ENCODE measurements around the gene FNDC3A.

DNA sequence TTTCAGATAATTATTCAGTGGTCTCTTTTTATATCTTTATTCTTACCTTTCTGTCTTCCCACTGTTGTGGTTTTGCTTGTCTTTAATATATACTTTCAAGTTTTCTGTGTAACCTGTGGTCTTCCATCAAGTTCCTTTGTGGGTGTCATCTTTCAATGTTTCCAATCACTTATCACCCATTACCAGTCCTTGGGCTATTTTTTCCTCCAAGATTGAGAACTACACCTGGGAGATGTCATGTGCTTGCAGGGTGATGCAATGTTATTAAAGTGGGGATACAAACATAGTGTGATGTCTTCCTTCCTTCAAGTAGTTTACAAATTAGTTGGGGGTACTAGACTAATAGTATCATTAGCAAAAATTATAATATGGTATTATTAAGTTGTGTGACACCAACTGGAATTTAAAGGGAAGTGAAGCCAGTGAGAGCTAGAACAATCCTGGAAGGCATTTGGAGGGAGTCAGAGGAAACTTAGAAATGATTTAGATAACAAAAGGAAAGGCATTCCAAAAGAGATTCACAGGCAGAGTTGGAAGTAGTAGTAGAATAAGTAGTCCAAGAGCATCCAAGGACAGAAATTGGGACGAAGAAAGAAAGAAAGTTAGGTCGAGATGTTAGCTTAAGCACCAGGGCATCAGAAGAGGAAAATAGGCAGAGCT is 3.4 kb downstream of the FNDC3A start:
- TF ChIP-seq, protein P1, sequence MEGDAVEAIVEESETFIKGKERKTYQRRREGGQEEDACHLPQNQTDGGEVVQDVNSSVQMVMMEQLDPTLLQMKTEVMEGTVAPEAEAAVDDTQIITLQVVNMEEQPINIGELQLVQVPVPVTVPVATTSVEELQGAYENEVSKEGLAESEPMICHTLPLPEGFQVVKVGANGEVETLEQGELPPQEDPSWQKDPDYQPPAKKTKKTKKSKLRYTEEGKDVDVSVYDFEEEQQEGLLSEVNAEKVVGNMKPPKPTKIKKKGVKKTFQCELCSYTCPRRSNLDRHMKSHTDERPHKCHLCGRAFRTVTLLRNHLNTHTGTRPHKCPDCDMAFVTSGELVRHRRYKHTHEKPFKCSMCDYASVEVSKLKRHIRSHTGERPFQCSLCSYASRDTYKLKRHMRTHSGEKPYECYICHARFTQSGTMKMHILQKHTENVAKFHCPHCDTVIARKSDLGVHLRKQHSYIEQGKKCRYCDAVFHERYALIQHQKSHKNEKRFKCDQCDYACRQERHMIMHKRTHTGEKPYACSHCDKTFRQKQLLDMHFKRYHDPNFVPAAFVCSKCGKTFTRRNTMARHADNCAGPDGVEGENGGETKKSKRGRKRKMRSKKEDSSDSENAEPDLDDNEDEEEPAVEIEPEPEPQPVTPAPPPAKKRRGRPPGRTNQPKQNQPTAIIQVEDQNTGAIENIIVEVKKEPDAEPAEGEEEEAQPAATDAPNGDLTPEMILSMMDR (IDR thresholded peaks at IDR 0.05) = no peak
- no peak for TF ChIP-seq NRF1 (IDR thresholded peaks at IDR 0.05; ENCODE audit: low read depth, low read length)
- no peak for TF ChIP-seq YY1 (IDR thresholded peaks at IDR 0.05; ENCODE audit: low read depth)
- TF ChIP-seq, protein P2, sequence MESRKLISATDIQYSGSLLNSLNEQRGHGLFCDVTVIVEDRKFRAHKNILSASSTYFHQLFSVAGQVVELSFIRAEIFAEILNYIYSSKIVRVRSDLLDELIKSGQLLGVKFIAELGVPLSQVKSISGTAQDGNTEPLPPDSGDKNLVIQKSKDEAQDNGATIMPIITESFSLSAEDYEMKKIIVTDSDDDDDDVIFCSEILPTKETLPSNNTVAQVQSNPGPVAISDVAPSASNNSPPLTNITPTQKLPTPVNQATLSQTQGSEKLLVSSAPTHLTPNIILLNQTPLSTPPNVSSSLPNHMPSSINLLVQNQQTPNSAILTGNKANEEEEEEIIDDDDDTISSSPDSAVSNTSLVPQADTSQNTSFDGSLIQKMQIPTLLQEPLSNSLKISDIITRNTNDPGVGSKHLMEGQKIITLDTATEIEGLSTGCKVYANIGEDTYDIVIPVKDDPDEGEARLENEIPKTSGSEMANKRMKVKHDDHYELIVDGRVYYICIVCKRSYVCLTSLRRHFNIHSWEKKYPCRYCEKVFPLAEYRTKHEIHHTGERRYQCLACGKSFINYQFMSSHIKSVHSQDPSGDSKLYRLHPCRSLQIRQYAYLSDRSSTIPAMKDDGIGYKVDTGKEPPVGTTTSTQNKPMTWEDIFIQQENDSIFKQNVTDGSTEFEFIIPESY (IDR thresholded peaks at IDR 0.05; ENCODE audit: borderline replicate concordance, low read depth) = no peak
- no peak for TF ChIP-seq EP300 (IDR thresholded peaks at IDR 0.05; ENCODE audit: borderline replicate concordance in 1 of 2, low read depth in 1 of 2, low read length in 1 of 2)
- no peak for TF ChIP-seq SIN3A (IDR thresholded peaks at IDR 0.05; ENCODE audit: borderline replicate concordance, low read depth, low read length)
- TF ChIP-seq, protein P3, sequence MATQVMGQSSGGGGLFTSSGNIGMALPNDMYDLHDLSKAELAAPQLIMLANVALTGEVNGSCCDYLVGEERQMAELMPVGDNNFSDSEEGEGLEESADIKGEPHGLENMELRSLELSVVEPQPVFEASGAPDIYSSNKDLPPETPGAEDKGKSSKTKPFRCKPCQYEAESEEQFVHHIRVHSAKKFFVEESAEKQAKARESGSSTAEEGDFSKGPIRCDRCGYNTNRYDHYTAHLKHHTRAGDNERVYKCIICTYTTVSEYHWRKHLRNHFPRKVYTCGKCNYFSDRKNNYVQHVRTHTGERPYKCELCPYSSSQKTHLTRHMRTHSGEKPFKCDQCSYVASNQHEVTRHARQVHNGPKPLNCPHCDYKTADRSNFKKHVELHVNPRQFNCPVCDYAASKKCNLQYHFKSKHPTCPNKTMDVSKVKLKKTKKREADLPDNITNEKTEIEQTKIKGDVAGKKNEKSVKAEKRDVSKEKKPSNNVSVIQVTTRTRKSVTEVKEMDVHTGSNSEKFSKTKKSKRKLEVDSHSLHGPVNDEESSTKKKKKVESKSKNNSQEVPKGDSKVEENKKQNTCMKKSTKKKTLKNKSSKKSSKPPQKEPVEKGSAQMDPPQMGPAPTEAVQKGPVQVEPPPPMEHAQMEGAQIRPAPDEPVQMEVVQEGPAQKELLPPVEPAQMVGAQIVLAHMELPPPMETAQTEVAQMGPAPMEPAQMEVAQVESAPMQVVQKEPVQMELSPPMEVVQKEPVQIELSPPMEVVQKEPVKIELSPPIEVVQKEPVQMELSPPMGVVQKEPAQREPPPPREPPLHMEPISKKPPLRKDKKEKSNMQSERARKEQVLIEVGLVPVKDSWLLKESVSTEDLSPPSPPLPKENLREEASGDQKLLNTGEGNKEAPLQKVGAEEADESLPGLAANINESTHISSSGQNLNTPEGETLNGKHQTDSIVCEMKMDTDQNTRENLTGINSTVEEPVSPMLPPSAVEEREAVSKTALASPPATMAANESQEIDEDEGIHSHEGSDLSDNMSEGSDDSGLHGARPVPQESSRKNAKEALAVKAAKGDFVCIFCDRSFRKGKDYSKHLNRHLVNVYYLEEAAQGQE (IDR thresholded peaks at IDR 0.05; ENCODE audit: low read depth, low read length) = no peak
- no peak for TF ChIP-seq GABPA (IDR thresholded peaks at IDR 0.05; ENCODE audit: low read depth)
- no peak for TF ChIP-seq NFIC (IDR thresholded peaks at IDR 0.05; ENCODE audit: borderline replicate concordance)

Data from SK-N-SH (cell line).